ENCODE measurements around the gene POLE. TPM values are rescaled to one million over a fixed set of nuclear protein-coding genes. Genes with fewer than 3 reads are reported as not detected.

The POLE gene
- total RNA-seq, 3 donors from 2014 or later, result 36.5 to 51.5 (median 43.5) TPM

DNA sequence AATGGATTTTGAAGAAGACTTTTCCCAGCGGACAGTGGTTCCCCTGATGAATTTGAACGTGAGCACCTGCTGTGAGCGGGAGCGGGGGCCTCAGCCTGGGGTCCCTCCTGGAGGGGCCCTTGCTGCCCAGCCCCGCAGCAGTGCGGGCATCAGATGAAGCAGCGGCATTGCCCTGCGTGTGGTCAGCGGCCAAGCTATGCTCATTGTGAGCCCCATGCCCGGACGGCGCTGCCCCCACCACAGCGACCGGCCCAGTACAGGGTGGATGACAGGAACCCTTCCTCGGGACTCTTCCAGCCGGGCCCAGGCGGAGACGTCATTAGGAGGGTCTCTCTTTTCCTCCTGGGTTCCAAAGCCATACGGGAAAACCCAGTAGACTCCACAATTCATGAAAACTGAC lies 80.2 kb downstream of the POLE start:
- no peak overlapping the region for H3K27ac ChIP-seq
- DNase-seq (ENCODE audit: low spot score in 2 of 2), result no peak
- H3K4me3 ChIP-seq, result no peak overlapping the region
- peaks cover 0 to 55% of the 10 kb centered on the region in 2 donors for H3K27me3 ChIP-seq
- intact Hi-C loops (cut with DNase I; ENCODE audit: low total_unique reads), result no loop called here
- H3K9me3 ChIP-seq, result peaks cover 3 to 7% of the 10 kb centered on the region in 2 donors
- H3K36me3 ChIP-seq, result no peaks in the 10 kb centered on the region
- no peaks in the 10 kb centered on the region for H3K4me1 ChIP-seq
- TF ChIP-seq POLR2AphosphoS5 (IDR thresholded peaks at IDR 0.05), result no peak
- TF ChIP-seq, protein P1, sequence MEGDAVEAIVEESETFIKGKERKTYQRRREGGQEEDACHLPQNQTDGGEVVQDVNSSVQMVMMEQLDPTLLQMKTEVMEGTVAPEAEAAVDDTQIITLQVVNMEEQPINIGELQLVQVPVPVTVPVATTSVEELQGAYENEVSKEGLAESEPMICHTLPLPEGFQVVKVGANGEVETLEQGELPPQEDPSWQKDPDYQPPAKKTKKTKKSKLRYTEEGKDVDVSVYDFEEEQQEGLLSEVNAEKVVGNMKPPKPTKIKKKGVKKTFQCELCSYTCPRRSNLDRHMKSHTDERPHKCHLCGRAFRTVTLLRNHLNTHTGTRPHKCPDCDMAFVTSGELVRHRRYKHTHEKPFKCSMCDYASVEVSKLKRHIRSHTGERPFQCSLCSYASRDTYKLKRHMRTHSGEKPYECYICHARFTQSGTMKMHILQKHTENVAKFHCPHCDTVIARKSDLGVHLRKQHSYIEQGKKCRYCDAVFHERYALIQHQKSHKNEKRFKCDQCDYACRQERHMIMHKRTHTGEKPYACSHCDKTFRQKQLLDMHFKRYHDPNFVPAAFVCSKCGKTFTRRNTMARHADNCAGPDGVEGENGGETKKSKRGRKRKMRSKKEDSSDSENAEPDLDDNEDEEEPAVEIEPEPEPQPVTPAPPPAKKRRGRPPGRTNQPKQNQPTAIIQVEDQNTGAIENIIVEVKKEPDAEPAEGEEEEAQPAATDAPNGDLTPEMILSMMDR (IDR thresholded peaks at IDR 0.05), result no peak
- TF ChIP-seq POLR2A (IDR thresholded peaks at IDR 0.05), result no peak

DNA sequence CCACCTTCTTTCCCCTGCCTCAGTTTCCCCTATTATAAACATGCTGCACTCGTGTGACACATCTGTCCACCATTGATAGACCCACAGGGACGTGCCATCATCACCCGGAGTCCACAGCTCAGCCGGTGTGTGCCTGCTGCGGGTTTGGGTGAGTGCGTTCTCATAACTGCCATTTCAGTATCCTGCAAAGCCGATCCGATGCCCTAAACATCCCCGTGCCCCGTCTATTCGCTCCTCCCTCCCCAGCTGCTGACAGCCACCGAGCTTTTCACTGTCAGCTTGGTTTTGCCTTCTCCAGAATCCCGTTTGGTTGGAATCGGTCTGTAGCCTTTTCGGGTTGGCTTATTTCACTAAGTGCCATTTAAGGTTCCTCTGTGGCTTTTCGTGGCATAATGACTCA lies 80.7 kb downstream of the POLE start:
- H3K4me1 ChIP-seq, result no peaks in the 10 kb centered on the region
- no peak overlapping the region for H3K4me3 ChIP-seq
- no peak for DNase-seq (ENCODE audit: low spot score in 2 of 2)
- peaks cover 0 to 50% of the 10 kb centered on the region in 2 donors for H3K27me3 ChIP-seq
- no peaks in the 10 kb centered on the region for H3K36me3 ChIP-seq
- TF ChIP-seq POLR2AphosphoS5 (IDR thresholded peaks at IDR 0.05), result no peak
- TF ChIP-seq, protein P1 (IDR thresholded peaks at IDR 0.05), result no peak
- TF ChIP-seq POLR2A (IDR thresholded peaks at IDR 0.05), result no peak
- peaks cover 0 to 2% of the 10 kb centered on the region in 2 donors for H3K9me3 ChIP-seq
- H3K27ac ChIP-seq, result no peak overlapping the region
- intact Hi-C loops (cut with DNase I; ENCODE audit: low total_unique reads), result no loop called here

DNA sequence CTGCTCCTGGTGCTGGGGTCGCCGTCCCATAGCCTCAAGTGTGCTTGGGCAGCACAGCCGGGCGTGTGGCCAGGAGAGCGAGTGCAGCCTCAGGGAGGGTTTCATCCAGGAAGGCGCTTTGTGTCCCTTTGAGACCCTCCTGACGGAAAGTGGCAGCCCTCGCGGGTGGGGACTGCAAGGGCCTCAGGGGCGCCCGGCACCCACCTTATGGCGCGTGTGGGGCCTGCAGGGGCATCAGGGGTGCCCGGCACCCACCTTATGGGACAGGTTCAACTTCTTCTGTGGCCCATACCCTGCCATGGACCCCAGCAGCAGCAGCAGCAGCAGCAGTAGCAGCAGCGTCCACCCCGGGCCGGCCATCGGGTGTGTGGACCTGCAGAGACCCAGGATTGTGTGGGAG lies 81.2 kb downstream of the POLE start:
- no peaks in the 10 kb centered on the region for H3K36me3 ChIP-seq
- DNase-seq (ENCODE audit: low spot score in 2 of 2), result no peak
- peaks cover 0 to 49% of the 10 kb centered on the region in 2 donors for H3K27me3 ChIP-seq
- no peak overlapping the region for H3K27ac ChIP-seq
- intact Hi-C loops (cut with DNase I; ENCODE audit: low total_unique reads), result no loop called here
- no peaks in the 10 kb centered on the region for H3K9me3 ChIP-seq
- peaks cover 0 to 4% of the 10 kb centered on the region in 2 donors for H3K4me1 ChIP-seq
- H3K4me3 ChIP-seq, result no peak overlapping the region
- TF ChIP-seq, protein P1 (IDR thresholded peaks at IDR 0.05), result no peak
- TF ChIP-seq POLR2A (IDR thresholded peaks at IDR 0.05), result no peak
- TF ChIP-seq POLR2AphosphoS5 (IDR thresholded peaks at IDR 0.05), result no peak

DNA sequence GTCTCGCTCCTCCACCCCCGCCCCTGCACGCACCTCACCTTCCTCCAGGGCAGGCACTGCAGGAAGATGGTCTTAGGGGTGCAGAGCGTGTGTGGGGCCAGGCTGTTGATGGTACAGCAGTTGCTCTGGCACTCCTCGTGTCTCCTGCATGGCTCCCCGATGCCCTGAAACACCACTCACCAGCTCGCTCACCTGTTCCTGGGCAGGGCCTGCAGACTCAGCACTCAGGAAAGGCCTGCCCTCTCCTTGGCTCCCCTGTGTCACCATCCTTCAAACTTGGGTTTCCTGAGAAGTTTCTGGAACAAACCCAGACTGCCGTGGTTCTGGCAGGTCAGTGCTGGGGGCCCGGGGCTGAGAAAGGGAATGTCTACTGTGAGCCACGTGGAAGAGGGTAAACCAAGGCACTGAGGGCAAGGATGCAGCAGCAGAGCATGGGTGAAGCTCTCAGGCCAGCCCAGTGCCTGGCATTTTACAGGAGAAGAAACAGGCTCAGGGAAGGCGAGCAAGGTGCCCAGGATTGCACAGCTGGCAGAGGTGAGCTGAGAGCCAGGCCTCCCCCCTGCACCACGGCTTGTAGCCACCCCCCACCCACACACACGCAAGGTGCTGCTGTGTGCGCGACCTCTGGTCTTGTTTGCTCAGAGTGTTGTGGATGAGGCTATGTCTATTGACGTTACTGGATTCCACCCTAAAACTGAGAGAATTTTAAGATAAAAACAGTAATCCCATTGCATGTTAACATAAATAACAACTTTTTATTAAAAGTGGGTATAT lies 82.3 kb downstream of the POLE start:
- Histone ChIP-seq H3K4me1 (peaks cover 0 to 7% of the 10 kb centered on the region in 2 donors), H3K4me3 (peak overlapping the region in 1 of 3 donors; percentile 34), H3K27me3 (peaks cover 0 to 49% of the 10 kb centered on the region in 2 donors), H3K36me3 (no peaks in the 10 kb centered on the region), H3K9me3 (no peaks in the 10 kb centered on the region), H3K27ac (no peak overlapping the region)
- intact Hi-C loops (cut with DNase I; ENCODE audit: low total_unique reads), result no loop called here
- no peak for DNase-seq (ENCODE audit: low spot score in 2 of 2)
- no peak for TF ChIP-seq POLR2AphosphoS5 (IDR thresholded peaks at IDR 0.05)
- TF ChIP-seq POLR2A (IDR thresholded peaks at IDR 0.05), result no peak
- TF ChIP-seq, protein P1 (IDR thresholded peaks at IDR 0.05), result no peak

DNA sequence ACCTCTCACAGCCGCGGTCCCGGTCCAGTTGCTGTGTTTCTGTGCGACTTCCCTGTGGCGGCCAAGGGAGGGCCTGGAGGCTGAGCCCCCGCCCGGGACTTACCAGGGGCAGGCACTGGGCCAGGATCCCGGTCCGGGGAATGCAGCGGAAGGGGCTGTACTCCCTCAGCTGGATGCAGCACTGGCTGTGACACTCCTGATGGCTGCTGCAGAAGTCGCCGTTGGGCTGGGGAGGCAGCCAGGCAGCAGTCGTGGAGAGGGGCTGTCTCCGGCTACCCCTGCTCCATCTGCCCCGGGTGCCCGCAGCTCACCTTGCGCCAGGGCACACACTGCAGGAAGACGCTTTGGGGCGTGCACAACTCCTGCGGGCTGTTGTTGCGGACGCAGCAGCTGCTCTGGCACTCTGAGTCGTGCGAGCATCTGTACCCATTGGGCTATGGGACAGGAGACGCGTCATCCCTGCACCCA lies 83.0 kb downstream of the POLE start:
- H3K36me3 ChIP-seq, result no peaks in the 10 kb centered on the region
- TF ChIP-seq, protein P1 (IDR thresholded peaks at IDR 0.05), result no peak
- TF ChIP-seq POLR2AphosphoS5 (IDR thresholded peaks at IDR 0.05), result no peak
- no peak for TF ChIP-seq POLR2A (IDR thresholded peaks at IDR 0.05)
- DNase-seq (ENCODE audit: low spot score in 2 of 2), result no peak
- intact Hi-C loops (cut with DNase I; ENCODE audit: low total_unique reads), result no loop called here
- peak overlapping the region in 1 of 2 donors; percentile 80 for H3K27ac ChIP-seq
- peak overlapping the region; percentile 34 to 60 (median 35) for H3K4me3 ChIP-seq
- H3K27me3 ChIP-seq, result peaks cover 0 to 49% of the 10 kb centered on the region in 2 donors
- H3K4me1 ChIP-seq, result peaks cover 0 to 7% of the 10 kb centered on the region in 2 donors
- H3K9me3 ChIP-seq, result no peaks in the 10 kb centered on the region

Data from breast epithelium (tissue), 4 donors.